H1 (cell line): Measurements from ENCODE around the gene LIPA. TPM values are rescaled to one million over a fixed set of nuclear protein-coding genes. Genes with fewer than 3 reads are reported as not detected.
A peak's percentile ranks its signal among the peaks of the same experiment; 100 is the strongest.

Experiments used
- CTCF ChIA-PET: fragments of 300-600 bp; sonication (Branson Sonifier 250); formaldehyde crosslinking; loops from one replicate; lab custom pipeline; 2021; ENCODE audit not compliant: partially characterized antibody; lab: Charles Lee
- POLR2A ChIA-PET: fragments of 300-600 bp; sonication (Branson Sonifier 250); formaldehyde crosslinking; loops from one replicate; lab custom pipeline; 2021; ENCODE audit warnings: inconsistent platforms; ENCODE audit not compliant: partially characterized antibody; lab: Charles Lee
- DNase-seq, 2 experiments: peaks; one replicate each; pipeline versions ENCODE4 v3.0.0 to v3.0.0-alpha.2; 2010 to 2022; ENCODE audit warnings: low spot score in 2 of 2, low read depth in 1 of 2, mixed read lengths in 1 of 2
- FAIRE-seq: peaks from 2 replicates; lab custom pipeline; 2011; peaks lifted over from hg19 to GRCh38; lab: Jason Lieb, UNC
- H2AFZ ChIP-seq: 2 replicates; pipeline ENCODE4 v1.8.1; 2012; ENCODE audit warnings: low read length, inconsistent platforms
- H2AK5ac ChIP-seq: 2 replicates; pipeline ENCODE4 v1.6.1; 2013; ENCODE audit warnings: low read depth, low read length
- H2BK120ac ChIP-seq: replicated peaks from 2 replicates; pipeline ENCODE3; 2013; ENCODE audit warnings: low read depth, low read length, inconsistent platforms
- H2BK12ac ChIP-seq: 2 replicates; pipeline ENCODE4 v1.6.1; 2013; ENCODE audit warnings: low read depth, low read length
- H2BK15ac ChIP-seq: 2 replicates; pipeline ENCODE4 v1.6.1; 2013; ENCODE audit warnings: low read length
- H2BK20ac ChIP-seq: 2 replicates; pipeline ENCODE4 v1.6.1; 2013; ENCODE audit warnings: low read length
- H2BK5ac ChIP-seq: 2 replicates; pipeline ENCODE4 v1.6.1; 2013; ENCODE audit warnings: low read depth, low read length
- H3K14ac ChIP-seq: 2 replicates; pipeline ENCODE4 v1.6.1; 2013; ENCODE audit warnings: inconsistent platforms; ENCODE audit not compliant: insufficient read length
- H3K18ac ChIP-seq: 2 replicates; pipeline ENCODE4 v1.6.1; 2013; ENCODE audit warnings: low read length; ENCODE audit errors: extremely low read depth
- H3K23ac ChIP-seq: 2 replicates; pipeline ENCODE4 v1.6.1; 2013; ENCODE audit warnings: inconsistent platforms; ENCODE audit not compliant: insufficient read length
- H3K23me2 ChIP-seq: 2 replicates; pipeline ENCODE4 v1.6.1; 2013; ENCODE audit warnings: low read depth, low read length
- H3K27ac ChIP-seq: 2 replicates; pipeline ENCODE4 v1.6.1; 2011; ENCODE audit warnings: low read depth, low read length, inconsistent platforms
- H3K27me3 ChIP-seq, 4 experiments: replicated peaks in 1 of 4; 1 replicate in 1 of 4; 2 replicates in 3 of 4; pipeline versions ENCODE4 v1.6.1 to v1.8.1; 2011 to 2013; ENCODE audit warnings: low read length in 3 of 4, mild to moderate bottlenecking in 3 of 4, inconsistent platforms in 2 of 4, mixed read lengths in 2 of 4, moderate library complexity in 1 of 4; ENCODE audit not compliant: control insufficient read depth in 3 of 4, insufficient read depth in 3 of 4; ENCODE audit errors: extremely low read depth in 1 of 4
- H3K36me3 ChIP-seq, 4 experiments: 2 replicates each; pipeline versions ENCODE4 v1.6.1 to v1.8.1; 2011 to 2013; ENCODE audit warnings: mild to moderate bottlenecking in 4 of 4, low read length in 3 of 4, moderate library complexity in 2 of 4, control low read depth in 1 of 4, inconsistent platforms in 1 of 4; ENCODE audit not compliant: insufficient read depth in 4 of 4, control insufficient read depth in 2 of 4
- H3K4ac ChIP-seq: replicated peaks from 2 replicates; pipeline ENCODE3; 2013; ENCODE audit warnings: low read length, low read depth, mixed read lengths, inconsistent platforms; ENCODE audit not compliant: insufficient read length
- H3K4me1 ChIP-seq, 4 experiments: replicated peaks in 1 of 4; 1 replicate in 1 of 4; 2 replicates in 3 of 4; pipeline versions ENCODE4 v1.6.1 to v1.8.1; 2011 to 2013; ENCODE audit warnings: low read length in 3 of 4, inconsistent platforms in 2 of 4, mixed read lengths in 1 of 4; ENCODE audit not compliant: insufficient read depth in 4 of 4, control insufficient read depth in 3 of 4
- H3K4me2 ChIP-seq, 2 experiments: 2 replicates each; pipeline versions ENCODE4 v1.6.1 to v1.8.1; 2011 to 2013; ENCODE audit warnings: low read depth in 2 of 2, low read length in 2 of 2, control low read depth in 1 of 2, inconsistent platforms in 1 of 2, mild to moderate bottlenecking in 1 of 2; ENCODE audit not compliant: insufficient read depth in 1 of 2
- H3K4me3 ChIP-seq, 4 experiments: fragments of 200-600, 300-600 bp in 1 of 4; sonication (generic), shearing (Covaris generic), sonication (Bioruptor Twin) in 1 of 4; 2 replicates each; pipeline versions ENCODE4 v1.5.1 to v1.8.1; 2011 to 2016; ENCODE audit warnings: low read length in 4 of 4, low read depth in 3 of 4, control low read depth in 2 of 4, inconsistent platforms in 2 of 4, mild to moderate bottlenecking in 2 of 4, mixed read lengths in 1 of 4, moderate library complexity in 1 of 4; ENCODE audit not compliant: insufficient read depth in 2 of 4; ENCODE audit errors: extremely low read depth in 1 of 4
- H3K56ac ChIP-seq: replicated peaks from 2 replicates; pipeline ENCODE3; 2013; ENCODE audit warnings: low read depth, mild to moderate bottlenecking, mixed read lengths, low read length, inconsistent platforms; ENCODE audit not compliant: insufficient read length
- H3K79me1 ChIP-seq: 2 replicates; pipeline ENCODE4 v1.6.1; 2013; ENCODE audit warnings: low read depth, low read length, control low read depth
- H3K79me2 ChIP-seq, 2 experiments: 2 replicates each; pipeline versions ENCODE4 v1.6.1 to v1.8.1; 2012 to 2013; ENCODE audit warnings: low read length in 2 of 2, mild to moderate bottlenecking in 2 of 2, inconsistent platforms in 1 of 2; ENCODE audit not compliant: insufficient read depth in 2 of 2, control insufficient read depth in 1 of 2
- H3K9ac ChIP-seq, 4 experiments: replicated peaks in 1 of 4; 1 replicate in 1 of 4; 2 replicates in 3 of 4; pipeline versions ENCODE4 v1.6.1 to v1.8.1; 2011 to 2013; ENCODE audit warnings: low read depth in 3 of 4, low read length in 3 of 4, control low read depth in 2 of 4, mild to moderate bottlenecking in 2 of 4, moderate library complexity in 2 of 4, inconsistent platforms in 1 of 4; ENCODE audit errors: extremely low read depth in 1 of 4
- H3K9me3 ChIP-seq, 2 experiments: 2 replicates each; pipeline versions ENCODE4 v1.6.1 to v1.8.1; 2012 to 2013; ENCODE audit warnings: mild to moderate bottlenecking in 2 of 2, moderate library complexity in 2 of 2, control low read depth in 1 of 2, inconsistent platforms in 1 of 2, low read depth in 1 of 2, low read length in 1 of 2, mixed read lengths in 1 of 2; ENCODE audit not compliant: insufficient read depth in 2 of 2
- H4K20me1 ChIP-seq, 2 experiments: replicated peaks in 1 of 2; 2 replicates each; pipeline versions ENCODE3 to v1.8.1; 2011 to 2013; ENCODE audit warnings: inconsistent platforms in 2 of 2, low read length in 2 of 2, mild to moderate bottlenecking in 1 of 2; ENCODE audit not compliant: insufficient read depth in 2 of 2, control insufficient read depth in 1 of 2
- H4K5ac ChIP-seq: 2 replicates; pipeline ENCODE4 v1.6.1; 2013; ENCODE audit warnings: low read length, low read depth, mixed read lengths, inconsistent platforms; ENCODE audit not compliant: insufficient read length
- H4K8ac ChIP-seq: 2 replicates; pipeline ENCODE4 v1.8.0; 2013; ENCODE audit warnings: mild to moderate bottlenecking, moderate library complexity, low read length, inconsistent platforms; ENCODE audit not compliant: insufficient read depth; ENCODE audit errors: extremely low read depth
- H4K91ac ChIP-seq: replicated peaks from 2 replicates; pipeline ENCODE3; 2013; ENCODE audit warnings: low read length, mixed read lengths, inconsistent platforms; ENCODE audit not compliant: insufficient read length
- BACH1 ChIP-seq: IDR thresholded peaks from 2 replicates; pipeline ENCODE4 v1.6.1; 2012; ENCODE audit warnings: low read length, improper control_type of control experiment
- CTBP2 ChIP-seq: IDR thresholded peaks from 2 replicates; pipeline ENCODE4 v1.7.0; 2011; ENCODE audit warnings: borderline replicate concordance, mild to moderate bottlenecking, moderate library complexity, mixed read lengths, low read length; ENCODE audit not compliant: insufficient read depth, insufficient read length
- GABPA ChIP-seq: IDR thresholded peaks from 2 replicates; pipeline ENCODE4 v1.6.1; 2011; ENCODE audit warnings: mild to moderate bottlenecking, low read length, moderate library complexity, borderline replicate concordance; ENCODE audit not compliant: insufficient read depth
- HDAC2 ChIP-seq, 2 experiments: fragments of 300-600 bp in 1 of 2; sonication (generic) in 1 of 2; IDR thresholded peaks; 2 replicates each; pipeline ENCODE4 v1.6.1; 2011 to 2012; ENCODE audit warnings: low read depth in 2 of 2, low read length in 2 of 2, mild to moderate bottlenecking in 2 of 2, moderate library complexity in 2 of 2, borderline replicate concordance in 1 of 2, inconsistent platforms in 1 of 2
- JUN ChIP-seq: IDR thresholded peaks from 2 replicates; pipeline ENCODE4 v1.6.1; 2011; ENCODE audit warnings: low read depth, mild to moderate bottlenecking, improper control_type of control experiment, low read length
- WGBS, 2 experiments: shearing (Covaris generic) in 1 of 2; methylation state at CpG; one replicate each; pipeline versions ENCODE4 v1.1.6 to v1.1.7; 2013 to 2015; ENCODE audit warnings: low lambda C conversion rate in 2 of 2, mixed read lengths in 2 of 2, inconsistent platforms in 1 of 2, low coverage in 1 of 2, missing lambda C conversion rate in 1 of 2; ENCODE audit not compliant: insufficient replicate concordance in 2 of 2, insufficient coverage in 1 of 2, insufficient read length in 1 of 2; ENCODE audit errors: extremely low coverage in 1 of 2, missing lambda C conversion rate in 1 of 2; 5-methylcytosine and 5-hydroxymethylcytosine counted together
- polyA plus RNA-seq, 7 experiments: library from polyadenylated mRNA; depleted of rRNA in 3 of 7; stranded (reverse) in 5 of 7; unstranded in 2 of 7; fragments of >200 nt in 5 of 7; fragments of 200-250 nt in 2 of 7; gene quantifications; 1 replicate in 5 of 7; 2 replicates in 1 of 7; 4 replicates in 1 of 7; pipeline versions ENCODE4 v1.2.1 to v1.2.3, GENCODE V29; 2011 to 2013; ENCODE audit warnings: missing spikeins in 2 of 7, mixed read lengths in 2 of 7
- total RNA-seq: library from RNA; stranded (reverse); fragmentation: NEBNext Ultra II Directional; extraction: Animal tissue kit (Norgen Biotek cat#: 25700); gene quantifications from 2 replicates; pipeline ENCODE4 v1.2.1, GENCODE V29; 2021
- TF ChIP-seq, protein P1 (sequence below), 3 experiments: IDR thresholded peaks; 1 replicate in 2 of 3; 2 replicates in 1 of 3; pipeline versions ENCODE4 v1.5.1 to v1.6.1; 2011; ENCODE audit warnings: low read length in 3 of 3, mild to moderate bottlenecking in 3 of 3, inconsistent platforms in 2 of 3, low read depth in 1 of 3, moderate library complexity in 1 of 3; ENCODE audit not compliant: insufficient read depth in 1 of 3; ENCODE audit errors: control extremely low read depth in 1 of 3
- TF ChIP-seq, protein P2 (sequence below): IDR thresholded peaks from 2 replicates; pipeline ENCODE4 v1.6.1; 2012; ENCODE audit warnings: low read length, inconsistent platforms

Gene LIPA
- total and polyA plus RNA-seq, 2 of the 8 experiments (the other 6 are each of a cell fraction or from before 2014, with no cell fraction given) = 18.1 to 32.4 TPM

- H3K79me1 ChIP-seq = no peaks in the 10 kb centered on the region
- no peak overlapping the region for H3K18ac ChIP-seq
- no peak overlapping the region for H2AK5ac ChIP-seq
- no peak overlapping the region for H2BK5ac ChIP-seq
- POLR2A ChIA-PET = no interaction called here
- WGBS, 2 experiments = 63% methylated on average over 4 of the region's 4 CpGs; no CpG with 5 or more reads in 1 of the 2 experiments
- FAIRE-seq = peak; percentile 32
- H2BK12ac ChIP-seq = no peak overlapping the region
- no peak overlapping the region for H3K23ac ChIP-seq
- DNase-seq = no peak
- no peak overlapping the region for H4K5ac ChIP-seq
- no peak overlapping the region; a peak in 1 of 4 replicates for H3K4me2 ChIP-seq
- no peak overlapping the region for H3K14ac ChIP-seq
- no peaks in the 10 kb centered on the region for H3K27me3 ChIP-seq
- H4K91ac ChIP-seq = no peak overlapping the region
- no peaks in the 10 kb centered on the region; the same call in 1 of the 2 replicates for H3K23me2 ChIP-seq
- no peak overlapping the region for H3K56ac ChIP-seq
- 0 out of 2 replicates have a peak overlapping the region, but pooled peaks have one; percentile 4 for H2AFZ ChIP-seq
- H2BK120ac ChIP-seq = no peak overlapping the region
- CTCF ChIA-PET = interaction anchor here (1.2 to 1.4 kb wide), 4 partner anchors 11 to 124 kb away, joined by 3 to 6 read pairs (median 4); no protein-coding TSS in a partner anchor
- H2BK20ac ChIP-seq = no peak overlapping the region
- no peak overlapping the region for H4K8ac ChIP-seq
- no peak overlapping the region for H3K27ac ChIP-seq
- H3K79me2 ChIP-seq = no peaks in the 10 kb centered on the region
- no peak overlapping the region for H3K9ac ChIP-seq
- no peaks in the 10 kb centered on the region for H3K9me3 ChIP-seq
- no peak overlapping the region for H3K4ac ChIP-seq
- no peak overlapping the region for H2BK15ac ChIP-seq
- no peaks in the 10 kb centered on the region; a peak in 1 of 8 replicates for H3K36me3 ChIP-seq
- peaks cover 3 to 16% (median 10%) of the 10 kb centered on the region in 4 experiments; a peak in 5 of 7 replicates for H3K4me1 ChIP-seq
- H4K20me1 ChIP-seq = no peaks in the 10 kb centered on the region
- no peak overlapping the region for H3K4me3 ChIP-seq
- TF ChIP-seq, protein P1, sequence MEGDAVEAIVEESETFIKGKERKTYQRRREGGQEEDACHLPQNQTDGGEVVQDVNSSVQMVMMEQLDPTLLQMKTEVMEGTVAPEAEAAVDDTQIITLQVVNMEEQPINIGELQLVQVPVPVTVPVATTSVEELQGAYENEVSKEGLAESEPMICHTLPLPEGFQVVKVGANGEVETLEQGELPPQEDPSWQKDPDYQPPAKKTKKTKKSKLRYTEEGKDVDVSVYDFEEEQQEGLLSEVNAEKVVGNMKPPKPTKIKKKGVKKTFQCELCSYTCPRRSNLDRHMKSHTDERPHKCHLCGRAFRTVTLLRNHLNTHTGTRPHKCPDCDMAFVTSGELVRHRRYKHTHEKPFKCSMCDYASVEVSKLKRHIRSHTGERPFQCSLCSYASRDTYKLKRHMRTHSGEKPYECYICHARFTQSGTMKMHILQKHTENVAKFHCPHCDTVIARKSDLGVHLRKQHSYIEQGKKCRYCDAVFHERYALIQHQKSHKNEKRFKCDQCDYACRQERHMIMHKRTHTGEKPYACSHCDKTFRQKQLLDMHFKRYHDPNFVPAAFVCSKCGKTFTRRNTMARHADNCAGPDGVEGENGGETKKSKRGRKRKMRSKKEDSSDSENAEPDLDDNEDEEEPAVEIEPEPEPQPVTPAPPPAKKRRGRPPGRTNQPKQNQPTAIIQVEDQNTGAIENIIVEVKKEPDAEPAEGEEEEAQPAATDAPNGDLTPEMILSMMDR (IDR thresholded peaks at IDR 0.05; ENCODE audit: control extremely low read depth in 1 of 3, insufficient read depth in 1 of 3, low read depth in 1 of 3, low read length in 3 of 3) = peak in 1 of 3 experiments; percentile 7; a peak in 1 of 4 replicates
- TF ChIP-seq JUN (no peak), CTBP2 (no peak), GABPA (no peak), HDAC2 (IDR thresholded peaks at IDR 0.05; ENCODE audit: borderline replicate concordance in 1 of 2, low read depth in 2 of 2, low read length in 2 of 2) (no peak), BACH1 (no peak)
- TF ChIP-seq, protein P2, sequence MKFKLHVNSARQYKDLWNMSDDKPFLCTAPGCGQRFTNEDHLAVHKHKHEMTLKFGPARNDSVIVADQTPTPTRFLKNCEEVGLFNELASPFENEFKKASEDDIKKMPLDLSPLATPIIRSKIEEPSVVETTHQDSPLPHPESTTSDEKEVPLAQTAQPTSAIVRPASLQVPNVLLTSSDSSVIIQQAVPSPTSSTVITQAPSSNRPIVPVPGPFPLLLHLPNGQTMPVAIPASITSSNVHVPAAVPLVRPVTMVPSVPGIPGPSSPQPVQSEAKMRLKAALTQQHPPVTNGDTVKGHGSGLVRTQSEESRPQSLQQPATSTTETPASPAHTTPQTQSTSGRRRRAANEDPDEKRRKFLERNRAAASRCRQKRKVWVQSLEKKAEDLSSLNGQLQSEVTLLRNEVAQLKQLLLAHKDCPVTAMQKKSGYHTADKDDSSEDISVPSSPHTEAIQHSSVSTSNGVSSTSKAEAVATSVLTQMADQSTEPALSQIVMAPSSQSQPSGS = no peak
Measured at GRCh38 chr10:89245802-89246201, 5.8 kb downstream of the LIPA start.
